DMS53 treated with DMSO at 0.1 percent for 48 hours (cell line): ENCODE results near the gene LY86.

Source experiments
- DNase-seq: peaks from one replicate; lab custom pipeline; 2025; ENCODE audit not compliant: unreplicated experiment; lab: John Stamatoyannopoulos, UW

The LY86 gene

DNA sequence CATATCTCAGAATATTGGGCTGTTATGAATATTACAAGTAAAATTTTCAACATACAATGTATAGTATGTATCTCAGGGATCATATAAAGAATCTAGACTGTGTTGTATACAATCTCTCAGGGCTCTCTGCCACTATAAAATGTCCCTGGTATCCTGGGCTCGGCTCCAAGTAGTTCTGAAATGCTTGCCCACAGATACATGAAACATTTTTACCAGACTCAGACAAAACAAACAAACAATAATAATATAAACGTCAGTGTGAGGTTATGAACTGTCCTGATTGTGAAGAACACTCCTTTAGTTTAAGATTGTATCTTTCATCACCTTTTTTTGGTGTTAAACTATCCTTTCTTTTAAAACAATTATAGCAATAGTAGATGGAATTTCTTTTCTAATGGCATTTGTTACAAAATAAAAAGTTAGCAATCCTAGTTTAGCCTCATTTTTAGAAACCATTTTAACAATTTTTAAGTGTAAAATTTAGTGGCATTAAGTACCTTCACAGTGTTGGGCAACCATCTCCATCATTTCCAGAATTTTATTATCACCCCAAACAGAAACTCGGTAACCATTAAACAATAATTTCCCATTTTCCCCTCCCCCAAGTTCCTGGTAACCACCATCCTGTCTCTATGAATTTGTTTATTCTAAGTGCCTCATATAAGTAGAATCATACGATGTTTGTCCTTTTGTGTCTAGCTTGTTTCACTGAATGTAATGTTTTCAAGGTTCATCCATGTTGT, 17.4 kb upstream of the LY86 start:
- DNase-seq, result no peak

DNA sequence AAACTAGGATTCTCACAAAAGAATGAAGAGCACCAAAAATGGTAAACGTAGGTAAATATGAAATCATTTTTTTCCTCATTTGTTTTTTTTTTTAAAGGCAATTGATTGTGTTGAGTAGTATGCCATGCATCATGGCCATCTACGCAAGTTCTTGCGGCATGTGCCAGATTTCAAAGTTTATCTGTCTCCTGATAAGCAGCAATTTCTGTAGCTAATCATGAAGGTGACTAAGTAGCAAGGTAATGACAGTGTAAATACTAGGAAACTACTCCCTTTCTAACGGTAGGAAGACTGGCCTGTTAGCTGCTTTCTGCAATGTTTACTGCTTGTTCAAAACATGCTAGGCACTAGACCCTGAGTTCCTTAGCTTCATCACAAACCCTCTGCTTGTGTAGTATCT, 13.4 kb upstream of the LY86 start:
- DNase-seq, result no peak

DNA sequence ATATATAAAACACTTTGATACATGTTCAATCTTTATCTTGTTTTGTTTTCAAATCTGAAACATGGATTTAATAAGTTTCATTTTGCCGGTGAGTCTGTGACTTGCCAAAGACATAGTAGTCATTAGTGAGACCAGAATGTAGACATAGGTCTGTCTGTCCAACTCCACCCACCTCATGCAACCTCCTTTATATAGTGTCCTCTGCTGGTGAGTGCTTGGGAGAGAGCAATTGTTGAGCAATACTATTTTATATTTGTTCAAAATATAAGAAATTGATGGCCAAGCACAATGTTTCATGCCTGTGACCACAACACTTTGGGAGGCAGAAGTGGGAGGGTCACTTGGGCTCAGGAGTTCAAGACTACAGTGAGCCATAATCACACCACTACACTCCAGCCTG, 10.8 kb upstream of the LY86 start:
- DNase-seq, result no peak

DNA sequence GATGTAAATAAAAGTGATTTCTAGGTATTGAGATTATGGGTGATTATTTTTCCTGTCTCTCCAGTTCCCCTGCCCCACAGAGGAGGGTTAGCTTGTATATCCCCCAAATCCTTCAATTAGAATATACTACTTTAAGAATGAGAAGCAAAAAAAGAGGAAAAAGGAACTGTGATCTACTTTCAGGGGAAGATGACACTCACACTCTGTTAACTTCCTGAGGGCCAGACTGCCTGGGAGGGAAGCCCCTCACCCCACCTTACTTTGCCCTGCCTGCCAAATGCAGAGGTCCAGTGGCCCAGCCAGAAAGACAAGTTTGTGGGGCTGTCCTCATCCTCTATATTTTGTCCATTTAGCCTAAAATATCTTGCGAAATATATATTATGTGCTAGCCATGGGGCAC, 9.2 kb upstream of the LY86 start:
- DNase-seq, result no peak

- no peak for DNase-seq
Observed at GRCh38 chr6:6580225-6580856, 8.2 kb upstream of the LY86 start.

GRCh38 chr6:6581054-6581453, 7.5 kb upstream of the LY86 start:
- no peak for DNase-seq

DNA sequence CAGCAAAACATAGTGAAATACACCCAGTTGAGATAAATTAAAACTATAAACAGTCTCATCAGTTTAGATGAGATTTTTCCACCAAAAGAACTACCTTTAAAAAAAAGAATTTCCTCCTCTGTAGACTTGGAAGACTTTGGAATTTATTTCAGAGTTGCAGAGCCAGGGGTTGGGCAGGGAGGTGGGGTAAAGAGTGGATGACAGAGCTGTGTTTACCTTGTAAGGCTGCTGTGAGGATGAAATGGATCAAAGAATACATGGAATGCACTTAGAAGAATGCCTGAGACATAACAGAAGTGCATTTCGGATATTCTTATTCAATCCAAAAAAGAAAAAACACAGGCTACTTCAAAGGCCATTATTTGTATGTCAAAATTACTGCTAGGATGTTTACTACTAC, 6.4 kb upstream of the LY86 start:
- DNase-seq, result no peak

GRCh38 chr6:6583836-6584235, 4.7 kb upstream of the LY86 start:
- no peak for DNase-seq

GRCh38 chr6:6584310-6585002, 4.1 kb upstream of the LY86 start:
- DNase-seq, result no peak

- no peak for DNase-seq
Observed at GRCh38 chr6:6585003-6585311, 3.6 kb upstream of the LY86 start.

GRCh38 chr6:6586167-6586566, 2.4 kb upstream of the LY86 start:
- DNase-seq, result no peak

DNA sequence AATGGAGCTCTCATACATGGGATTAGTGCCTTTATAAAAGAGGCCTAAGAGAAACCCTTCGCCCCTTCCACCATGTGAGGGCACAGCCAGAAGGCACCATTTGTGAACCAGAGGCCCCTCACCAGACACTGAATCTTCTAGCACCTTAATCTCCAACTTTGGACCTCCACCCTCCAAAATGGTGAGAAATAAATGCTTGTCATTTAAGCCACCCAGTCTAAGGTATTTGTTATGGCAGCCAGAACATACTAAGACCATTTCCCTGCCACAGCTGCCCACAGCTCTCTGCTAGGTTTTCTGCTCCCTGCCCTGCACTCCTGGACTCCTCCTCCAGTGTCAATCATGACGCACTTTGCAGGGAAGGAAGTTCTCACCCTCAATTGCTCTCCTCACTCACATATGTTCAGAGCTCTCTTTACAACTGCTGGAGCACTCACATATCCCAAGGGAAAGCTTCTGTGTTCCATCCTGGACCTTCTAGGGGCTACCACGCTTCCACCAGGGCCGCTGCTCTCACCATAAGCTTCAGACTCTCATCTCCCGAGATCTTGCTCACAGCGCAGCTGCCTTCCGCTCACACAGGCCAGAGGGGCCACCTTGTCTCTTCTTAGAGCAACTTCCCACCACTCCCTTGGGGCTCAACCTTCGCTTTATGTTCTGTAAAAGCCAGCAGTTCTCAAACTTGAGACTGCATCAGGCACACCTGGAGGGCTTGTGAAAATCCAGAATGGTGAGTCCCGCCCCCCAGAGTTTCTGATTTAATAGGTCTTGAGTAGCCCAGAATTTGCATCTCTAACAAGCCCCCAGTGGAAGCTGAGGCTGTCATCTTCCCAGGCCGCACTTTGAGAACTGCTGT, 1.6 kb upstream of the LY86 start:
- no peak for DNase-seq

- DNase-seq, result no peak
Observed at GRCh38 chr6:6587696-6588063, 840 bp upstream of the LY86 start.

- no peak for DNase-seq
Observed at GRCh38 chr6:6588924-6589709, 597 bp downstream of the LY86 start.

GRCh38 chr6:6590530-6590929, 2.0 kb downstream of the LY86 start:
- no peak for DNase-seq

DNA sequence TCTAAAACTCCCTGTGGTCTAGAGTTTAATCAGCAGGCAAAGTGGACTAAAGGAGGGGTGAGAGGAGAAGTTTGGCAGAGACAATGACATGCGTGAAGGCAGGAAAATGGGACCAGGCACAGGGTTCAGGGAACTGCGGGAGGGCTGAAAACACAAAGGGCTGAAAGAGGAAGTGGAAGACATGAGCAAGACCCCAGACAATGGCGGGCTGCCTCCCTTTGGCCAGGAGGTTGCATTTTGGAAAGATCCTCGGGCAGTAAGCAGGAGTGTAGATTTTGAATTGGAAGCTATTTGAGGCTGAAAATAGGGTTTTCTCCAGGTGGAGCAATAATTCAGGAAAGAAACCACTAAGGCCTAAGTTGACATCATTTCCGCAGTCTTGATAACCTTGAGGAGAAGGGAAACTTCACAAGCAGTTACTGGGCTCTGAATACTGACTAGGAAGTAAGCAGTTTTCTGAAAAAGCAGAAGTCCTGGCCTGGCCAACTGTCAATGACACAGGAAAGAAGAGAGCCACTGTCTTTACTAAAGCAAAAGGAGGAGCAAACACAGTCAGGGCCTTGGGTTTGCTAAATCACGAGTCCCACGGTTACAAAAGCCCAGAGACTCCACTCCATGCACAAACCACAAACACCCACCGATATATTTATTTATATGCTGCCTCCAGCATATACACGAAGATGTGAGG, 3.4 kb downstream of the LY86 start:
- DNase-seq, result no peak

DNA sequence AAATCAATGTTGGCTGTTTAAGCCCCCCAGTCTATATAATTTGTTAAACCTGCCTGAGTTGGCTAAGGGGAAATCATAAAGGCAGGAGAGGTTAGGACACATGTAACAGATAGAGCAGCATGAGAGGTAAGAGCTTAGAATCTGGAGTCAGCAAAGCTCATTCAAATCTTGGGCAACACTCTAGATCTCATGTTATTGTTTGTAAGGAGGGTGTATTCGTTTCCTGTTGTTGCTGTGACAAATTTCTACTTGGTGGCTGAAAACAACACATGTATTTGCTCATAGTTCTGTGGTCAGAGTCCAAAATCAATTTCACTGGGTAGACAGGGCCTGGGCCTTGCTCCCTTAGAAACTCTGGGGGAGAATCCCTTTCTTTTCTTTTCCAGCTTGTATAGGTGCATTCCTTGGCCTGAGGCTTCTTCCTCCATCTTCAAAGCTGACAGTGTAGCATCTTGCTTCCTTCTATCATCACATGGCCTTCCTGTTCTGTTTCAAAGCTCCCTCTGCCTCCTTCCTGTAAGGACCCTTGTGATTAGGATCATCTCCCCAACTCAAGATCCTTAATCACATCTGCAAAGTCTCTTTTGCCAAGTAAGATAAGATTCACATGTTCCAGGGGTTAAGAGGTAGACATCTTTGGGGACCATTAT, 4.4 kb downstream of the LY86 start:
- no peak for DNase-seq

DNA sequence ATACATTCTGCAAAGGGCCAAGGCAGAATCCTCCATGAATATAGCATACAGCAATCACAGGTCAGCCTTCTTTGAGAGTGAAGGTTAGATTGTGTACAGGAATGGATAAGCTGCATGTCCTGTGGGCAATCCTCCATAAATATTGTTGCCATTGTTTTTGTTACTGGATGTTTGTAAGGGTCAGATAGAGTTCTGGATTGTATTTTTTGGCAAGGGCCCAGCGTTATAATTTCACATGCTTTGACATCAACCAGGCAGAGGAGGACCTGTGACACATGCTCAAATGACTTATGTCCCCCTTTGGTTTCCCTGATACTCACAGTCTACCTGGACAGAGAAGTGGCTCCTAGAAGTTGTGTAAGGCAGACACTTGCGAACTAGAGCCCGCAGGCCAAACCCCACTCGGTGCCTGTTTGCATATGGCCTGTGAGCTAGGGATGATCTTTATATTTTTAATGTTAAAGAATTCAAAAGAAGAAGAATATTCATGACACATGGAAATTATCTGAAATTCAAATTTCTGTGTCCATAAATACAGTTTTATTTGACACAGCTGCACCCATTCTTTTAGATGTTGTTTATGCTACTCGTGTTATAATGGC, 5.4 kb downstream of the LY86 start:
- DNase-seq, result no peak

GRCh38 chr6:6595025-6595424, 6.5 kb downstream of the LY86 start:
- no peak for DNase-seq
